ENCODE results near the gene DPP10.

DNA sequence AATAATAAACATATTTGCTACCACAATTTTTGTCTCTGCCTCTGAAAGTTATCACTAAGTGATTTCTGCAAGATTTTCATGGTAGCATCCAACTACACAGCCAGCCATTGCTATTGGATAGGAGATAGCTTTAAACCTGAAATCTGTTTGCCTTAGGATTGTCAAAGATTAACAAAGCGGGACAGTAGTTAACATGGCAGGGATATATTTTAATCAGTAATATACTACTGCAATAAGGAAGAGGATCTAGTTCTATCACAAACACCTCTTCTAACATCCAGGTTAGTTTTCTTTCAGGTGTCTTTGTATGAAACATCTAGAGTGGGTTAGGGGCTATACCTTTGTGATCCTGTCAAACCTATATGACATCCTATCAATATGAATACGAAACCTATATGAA is 641.3 kb downstream of the DPP10 start:
- TF ChIP-seq, protein P1, sequence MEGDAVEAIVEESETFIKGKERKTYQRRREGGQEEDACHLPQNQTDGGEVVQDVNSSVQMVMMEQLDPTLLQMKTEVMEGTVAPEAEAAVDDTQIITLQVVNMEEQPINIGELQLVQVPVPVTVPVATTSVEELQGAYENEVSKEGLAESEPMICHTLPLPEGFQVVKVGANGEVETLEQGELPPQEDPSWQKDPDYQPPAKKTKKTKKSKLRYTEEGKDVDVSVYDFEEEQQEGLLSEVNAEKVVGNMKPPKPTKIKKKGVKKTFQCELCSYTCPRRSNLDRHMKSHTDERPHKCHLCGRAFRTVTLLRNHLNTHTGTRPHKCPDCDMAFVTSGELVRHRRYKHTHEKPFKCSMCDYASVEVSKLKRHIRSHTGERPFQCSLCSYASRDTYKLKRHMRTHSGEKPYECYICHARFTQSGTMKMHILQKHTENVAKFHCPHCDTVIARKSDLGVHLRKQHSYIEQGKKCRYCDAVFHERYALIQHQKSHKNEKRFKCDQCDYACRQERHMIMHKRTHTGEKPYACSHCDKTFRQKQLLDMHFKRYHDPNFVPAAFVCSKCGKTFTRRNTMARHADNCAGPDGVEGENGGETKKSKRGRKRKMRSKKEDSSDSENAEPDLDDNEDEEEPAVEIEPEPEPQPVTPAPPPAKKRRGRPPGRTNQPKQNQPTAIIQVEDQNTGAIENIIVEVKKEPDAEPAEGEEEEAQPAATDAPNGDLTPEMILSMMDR (IDR thresholded peaks at IDR 0.05; ENCODE audit: borderline replicate concordance, extremely low read depth, low read length, poor library complexity, severe bottlenecking), result no peak
- no peak for TF ChIP-seq EZH2 (IDR thresholded peaks at IDR 0.05; ENCODE audit: borderline replicate concordance, low read depth, low read length, severe bottlenecking)

Measured in DND-41 (cell line).